Esophagus muscularis mucosa (tissue), 3 donors: ENCODE results near the gene NGDN.

ENCODE experiments used
- POLR2A ChIP-seq: fragments of 450-650 bp; IDR thresholded peaks from one replicate; pipeline ENCODE4 v1.6.1; 2017; ENCODE audit warnings: antibody characterized with exemption, moderate library complexity, mild to moderate bottlenecking, low read depth
- TF ChIP-seq, protein P1 (sequence below), 3 experiments: fragments of 200-600 bp in 2 of 3; fragments of 450-650 bp in 1 of 3; sonication (generic) in 2 of 3; IDR thresholded peaks; one replicate each; pipeline ENCODE4 v1.5.1; 2017 to 2019; ENCODE audit warnings: antibody characterized with exemption in 3 of 3, mild to moderate bottlenecking in 2 of 3, moderate library complexity in 1 of 3

DNA sequence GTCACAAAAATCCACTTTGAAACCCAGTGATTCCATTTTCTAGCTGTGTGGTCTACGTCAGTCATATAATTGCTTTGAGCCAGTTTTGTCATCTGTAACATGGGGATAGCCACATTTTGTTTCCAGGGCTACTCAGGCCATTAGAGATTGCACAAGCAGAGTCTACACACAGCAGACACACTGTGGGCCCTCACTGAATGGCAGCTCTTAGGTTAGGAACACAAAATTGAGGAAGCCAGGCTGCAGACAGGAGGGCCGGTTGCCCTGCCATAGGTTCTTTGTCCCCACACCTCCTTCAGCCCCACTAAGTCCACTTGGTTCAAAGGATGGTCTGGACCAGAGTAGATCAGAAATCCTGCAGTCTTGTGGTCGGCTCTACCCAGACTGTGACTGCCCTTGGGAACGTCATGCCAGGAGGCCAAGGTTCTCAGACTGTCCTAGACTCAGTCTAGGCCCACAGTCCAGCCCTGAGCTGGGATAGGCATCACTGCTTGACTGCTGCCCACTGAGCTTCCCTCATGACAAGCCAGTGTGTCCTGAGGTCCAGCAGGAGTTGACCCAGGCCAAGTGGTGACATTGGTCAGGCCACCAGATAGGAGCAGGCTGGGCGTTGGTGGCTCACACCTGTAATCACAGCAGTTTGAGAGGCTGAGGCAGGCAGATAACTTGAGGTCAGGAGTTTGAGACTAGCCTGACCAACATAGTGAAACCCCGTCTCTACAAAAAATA, 30.2 kb upstream of the NGDN start:
- TF ChIP-seq, protein P1, sequence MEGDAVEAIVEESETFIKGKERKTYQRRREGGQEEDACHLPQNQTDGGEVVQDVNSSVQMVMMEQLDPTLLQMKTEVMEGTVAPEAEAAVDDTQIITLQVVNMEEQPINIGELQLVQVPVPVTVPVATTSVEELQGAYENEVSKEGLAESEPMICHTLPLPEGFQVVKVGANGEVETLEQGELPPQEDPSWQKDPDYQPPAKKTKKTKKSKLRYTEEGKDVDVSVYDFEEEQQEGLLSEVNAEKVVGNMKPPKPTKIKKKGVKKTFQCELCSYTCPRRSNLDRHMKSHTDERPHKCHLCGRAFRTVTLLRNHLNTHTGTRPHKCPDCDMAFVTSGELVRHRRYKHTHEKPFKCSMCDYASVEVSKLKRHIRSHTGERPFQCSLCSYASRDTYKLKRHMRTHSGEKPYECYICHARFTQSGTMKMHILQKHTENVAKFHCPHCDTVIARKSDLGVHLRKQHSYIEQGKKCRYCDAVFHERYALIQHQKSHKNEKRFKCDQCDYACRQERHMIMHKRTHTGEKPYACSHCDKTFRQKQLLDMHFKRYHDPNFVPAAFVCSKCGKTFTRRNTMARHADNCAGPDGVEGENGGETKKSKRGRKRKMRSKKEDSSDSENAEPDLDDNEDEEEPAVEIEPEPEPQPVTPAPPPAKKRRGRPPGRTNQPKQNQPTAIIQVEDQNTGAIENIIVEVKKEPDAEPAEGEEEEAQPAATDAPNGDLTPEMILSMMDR (IDR thresholded peaks at IDR 0.05), result no peak
- TF ChIP-seq POLR2A, result no peak
